Measurements from ENCODE around the gene SH3PXD2A. TPM values are rescaled to one million over a fixed set of nuclear protein-coding genes. Genes with fewer than 3 reads are reported as not detected.

The SH3PXD2A gene
- total RNA-seq, 1 experiment from 2014 or later = 0.82 TPM

- no peak for DNase-seq (ENCODE audit: extremely low read depth, low read depth)
These were observed 97.1 kb downstream of the SH3PXD2A start for GRCh38 chr10:103758294-103758681.

GRCh38 chr10:103757531-103758293 is 97.7 kb downstream of the SH3PXD2A start:
- no peak for DNase-seq (ENCODE audit: extremely low read depth, low read depth)

GRCh38 chr10:103756277-103756869 is 99.0 kb downstream of the SH3PXD2A start:
- no peak for DNase-seq (ENCODE audit: extremely low read depth, low read depth)

GRCh38 chr10:103752680-103753248 is 102.6 kb downstream of the SH3PXD2A start:
- no peak for DNase-seq (ENCODE audit: extremely low read depth, low read depth)

- DNase-seq (ENCODE audit: extremely low read depth, low read depth) = no peak
These were observed 103.6 kb downstream of the SH3PXD2A start for GRCh38 chr10:103751667-103752290.

- DNase-seq (ENCODE audit: extremely low read depth, low read depth) = no peak
These were observed 104.5 kb downstream of the SH3PXD2A start for GRCh38 chr10:103750836-103751235.

- DNase-seq (ENCODE audit: extremely low read depth, low read depth) = no peak
These were observed 105.6 kb downstream of the SH3PXD2A start for GRCh38 chr10:103749779-103750178.

- no peak for DNase-seq (ENCODE audit: extremely low read depth, low read depth)
These were observed 107.4 kb downstream of the SH3PXD2A start for GRCh38 chr10:103748020-103748419.

GRCh38 chr10:103747193-103747865 is 108.0 kb downstream of the SH3PXD2A start:
- no peak for DNase-seq (ENCODE audit: extremely low read depth, low read depth)

GRCh38 chr10:103746598-103746997 is 108.8 kb downstream of the SH3PXD2A start:
- no peak for DNase-seq (ENCODE audit: extremely low read depth, low read depth)

GRCh38 chr10:103745341-103746247 is 109.8 kb downstream of the SH3PXD2A start:
- no peak for DNase-seq (ENCODE audit: extremely low read depth, low read depth)

GRCh38 chr10:103742824-103743223 is 112.6 kb downstream of the SH3PXD2A start:
- no peak for DNase-seq (ENCODE audit: extremely low read depth, low read depth)

GRCh38 chr10:103740611-103741010 is 114.8 kb downstream of the SH3PXD2A start:
- no peak for DNase-seq (ENCODE audit: extremely low read depth, low read depth)

GRCh38 chr10:103739039-103739764 is 116.2 kb downstream of the SH3PXD2A start:
- no peak for DNase-seq (ENCODE audit: extremely low read depth, low read depth)

- DNase-seq (ENCODE audit: extremely low read depth, low read depth) = no peak
These were observed 117.5 kb downstream of the SH3PXD2A start for GRCh38 chr10:103737735-103738367.

GRCh38 chr10:103736763-103737162 is 118.6 kb downstream of the SH3PXD2A start:
- peak; percentile 19 for DNase-seq (ENCODE audit: extremely low read depth, low read depth)

- no peak for DNase-seq (ENCODE audit: extremely low read depth, low read depth)
These were observed 119.3 kb downstream of the SH3PXD2A start for GRCh38 chr10:103736044-103736443.

- DNase-seq (ENCODE audit: extremely low read depth, low read depth) = no peak
These were observed 120.6 kb downstream of the SH3PXD2A start for GRCh38 chr10:103734731-103735130.

GRCh38 chr10:103733045-103733419 is 122.3 kb downstream of the SH3PXD2A start:
- no peak for DNase-seq (ENCODE audit: extremely low read depth, low read depth)

Data from NCI-H460 (cell line).